GM19372 (cell line): ENCODE data around the gene GLI2.

Experiments used
- ATAC-seq: cut with Tn5 transposase; IDR thresholded peaks from one replicate; pipeline ENCODE4 v1.9.1; 2021; ENCODE audit warnings: mild to moderate bottlenecking, low read depth, moderate library complexity; ENCODE audit not compliant: unreplicated experiment

GLI2 gene

DNA sequence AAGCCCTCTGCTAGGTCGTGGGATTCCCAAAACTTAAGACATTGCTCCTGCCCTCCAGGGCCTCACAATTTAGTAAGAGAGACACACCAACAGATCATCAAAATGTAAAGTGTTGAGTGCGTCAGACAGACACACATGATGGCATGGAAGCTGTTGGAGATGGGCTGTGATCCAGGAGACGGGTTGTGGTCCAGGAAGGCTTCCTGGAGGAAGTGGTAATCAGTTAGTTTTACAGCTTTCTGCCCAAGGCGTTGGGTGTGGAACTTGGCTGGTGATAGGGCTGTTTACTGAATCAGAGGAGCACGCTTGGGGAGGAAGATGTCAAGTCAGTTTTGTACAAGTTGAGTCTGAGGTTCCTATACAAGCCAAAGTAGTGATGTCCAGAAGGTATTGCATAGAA is 24.0 kb upstream of the GLI2 start:
- ATAC-seq, result no peak

DNA sequence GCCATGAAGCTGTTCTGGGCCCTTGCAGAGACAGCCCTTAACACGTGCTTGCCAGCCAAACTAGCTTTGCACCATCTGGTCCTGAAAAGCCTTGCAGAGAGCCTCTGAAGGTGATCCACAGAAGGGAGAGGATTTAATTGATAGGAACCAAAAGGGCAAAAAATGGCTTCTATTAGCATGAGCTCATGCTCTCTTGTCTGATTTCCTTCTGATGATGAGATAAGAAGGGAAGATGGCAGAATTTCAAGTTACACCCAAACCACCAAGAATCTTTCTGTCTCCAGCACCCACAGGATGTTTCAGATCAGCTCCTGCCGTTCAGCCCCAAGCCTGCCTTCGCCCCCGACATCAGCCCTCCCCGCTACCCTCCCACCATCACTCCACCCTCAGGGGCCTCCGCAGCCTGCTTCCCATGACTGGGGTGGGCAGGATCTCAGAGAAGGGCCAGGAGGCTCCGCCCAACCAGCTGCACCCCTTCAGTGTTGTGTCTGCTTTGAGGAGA is 23.4 kb upstream of the GLI2 start:
- ATAC-seq, result no peak

DNA sequence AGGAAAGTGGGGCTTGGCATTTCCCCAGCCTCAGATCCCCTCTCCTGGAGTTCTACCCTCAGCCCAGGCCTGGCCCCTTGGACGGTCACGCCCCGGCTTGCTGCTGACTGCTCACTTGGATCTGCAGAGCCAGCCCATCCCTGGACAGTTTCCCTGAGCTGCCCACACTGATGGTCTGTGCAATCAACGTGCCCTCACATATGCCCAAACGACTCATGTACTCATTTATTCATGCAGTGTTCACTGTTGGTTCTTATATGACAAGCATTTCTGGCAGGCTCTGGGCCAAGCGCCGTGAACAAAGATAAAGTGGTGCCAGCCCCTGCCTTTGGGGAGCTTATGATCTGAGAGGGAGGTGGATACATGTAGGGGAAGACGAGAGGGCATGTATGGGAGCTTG is 20.3 kb upstream of the GLI2 start:
- no peak for ATAC-seq

DNA sequence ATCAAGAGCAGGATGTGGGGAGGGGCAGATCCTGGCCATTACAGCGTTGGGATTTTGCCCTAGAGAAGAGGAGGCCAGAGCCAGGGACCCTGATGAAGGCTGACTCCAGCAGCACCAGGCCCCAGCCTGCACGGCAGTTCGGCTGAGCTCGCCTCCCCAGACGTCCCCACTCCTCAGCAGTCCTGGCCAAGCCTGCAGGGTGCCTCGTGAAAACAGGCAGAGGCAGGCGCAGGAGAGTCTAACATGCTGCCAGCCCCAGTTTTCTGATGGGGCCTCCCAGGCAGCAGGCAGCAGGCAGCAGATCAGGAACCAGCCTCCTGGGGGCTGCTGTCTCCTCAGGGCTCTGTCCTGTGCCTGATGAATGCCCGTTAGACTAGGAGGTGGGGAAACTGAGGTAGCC is 19.7 kb upstream of the GLI2 start:
- ATAC-seq, result no peak

DNA sequence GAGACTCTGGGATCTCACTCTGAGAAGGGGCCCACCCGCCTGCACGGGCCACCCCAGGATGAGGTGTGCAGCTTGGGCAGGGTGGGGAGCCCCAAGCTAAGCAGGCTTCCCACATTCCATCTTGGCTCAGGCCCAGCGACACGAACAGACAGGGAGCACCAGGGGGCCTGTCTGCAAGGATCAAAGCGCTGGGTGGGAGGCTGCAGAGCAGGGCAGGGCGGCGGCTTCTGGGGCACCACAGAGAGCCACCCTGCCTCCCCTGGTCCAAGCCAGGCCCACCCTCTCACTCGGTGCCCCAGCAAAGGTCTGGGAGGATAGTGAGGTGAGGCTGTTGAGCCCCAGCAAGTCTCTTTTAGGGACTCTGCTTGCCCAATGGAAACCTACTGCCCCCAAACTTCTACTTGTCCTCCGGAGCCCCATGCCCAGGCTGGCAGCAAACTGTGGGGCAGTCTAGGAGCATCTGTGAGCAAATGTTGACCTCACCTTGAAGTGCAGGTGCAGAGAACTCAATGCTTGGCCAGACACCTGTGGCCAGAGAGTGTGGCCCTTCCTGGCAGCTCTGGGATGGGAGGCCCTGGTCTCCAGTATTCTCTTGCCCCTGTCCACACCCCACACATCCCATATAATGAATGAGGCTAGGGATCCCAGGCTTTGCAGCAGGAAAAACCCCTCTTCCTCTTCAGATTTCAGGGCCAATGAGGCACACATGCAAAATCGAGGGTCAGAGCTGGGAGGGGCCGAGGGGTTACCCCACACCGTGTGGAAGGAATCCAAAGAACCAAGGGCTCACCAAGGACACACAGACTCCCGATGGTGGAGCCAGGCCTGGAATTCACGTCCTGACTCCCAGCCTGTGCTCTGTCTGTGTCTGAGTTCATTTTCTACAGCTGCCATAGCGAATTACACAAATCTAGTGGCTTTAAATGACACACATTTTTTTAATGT is 18.8 kb upstream of the GLI2 start:
- ATAC-seq, result no peak

DNA sequence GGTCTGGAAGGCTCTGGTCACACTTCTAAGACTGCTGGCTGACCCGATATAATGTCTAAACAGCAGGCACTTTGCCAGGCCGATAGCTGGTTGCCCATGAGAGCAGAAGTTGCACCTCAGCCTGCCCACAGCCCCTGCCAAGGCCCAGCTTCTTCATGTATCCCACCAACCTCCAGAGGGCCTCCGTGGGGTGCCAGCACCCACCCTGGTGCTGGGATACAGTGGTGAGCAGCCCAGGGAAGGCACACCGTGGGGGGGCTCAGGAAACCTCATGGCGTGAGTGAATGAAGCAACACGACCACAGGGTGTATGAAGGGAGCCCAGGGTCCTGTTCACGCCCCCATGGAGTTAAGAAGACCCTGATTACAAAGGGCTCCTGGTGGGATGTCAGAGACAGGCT is 16.2 kb upstream of the GLI2 start:
- ATAC-seq, result no peak

DNA sequence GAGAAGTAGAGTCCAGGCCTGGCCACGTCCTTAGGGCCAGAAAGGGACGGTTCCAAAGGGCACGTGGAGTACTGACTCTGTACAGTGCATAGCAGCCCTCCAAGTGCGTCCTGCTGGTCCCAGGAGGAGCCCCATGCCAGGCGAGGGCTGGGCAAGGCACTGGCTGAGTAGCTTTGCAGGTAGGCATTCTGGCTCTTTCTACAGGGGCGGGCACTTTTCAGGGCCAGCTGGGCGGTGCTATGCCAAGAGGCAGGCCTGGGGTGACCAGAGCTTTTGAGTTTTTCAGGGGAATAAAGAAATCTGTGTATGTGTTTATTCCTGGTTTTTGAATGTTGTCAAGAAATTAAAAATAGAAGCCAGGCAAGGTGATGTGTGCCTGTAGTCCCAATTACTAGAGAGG is 15.4 kb upstream of the GLI2 start:
- ATAC-seq, result no peak

DNA sequence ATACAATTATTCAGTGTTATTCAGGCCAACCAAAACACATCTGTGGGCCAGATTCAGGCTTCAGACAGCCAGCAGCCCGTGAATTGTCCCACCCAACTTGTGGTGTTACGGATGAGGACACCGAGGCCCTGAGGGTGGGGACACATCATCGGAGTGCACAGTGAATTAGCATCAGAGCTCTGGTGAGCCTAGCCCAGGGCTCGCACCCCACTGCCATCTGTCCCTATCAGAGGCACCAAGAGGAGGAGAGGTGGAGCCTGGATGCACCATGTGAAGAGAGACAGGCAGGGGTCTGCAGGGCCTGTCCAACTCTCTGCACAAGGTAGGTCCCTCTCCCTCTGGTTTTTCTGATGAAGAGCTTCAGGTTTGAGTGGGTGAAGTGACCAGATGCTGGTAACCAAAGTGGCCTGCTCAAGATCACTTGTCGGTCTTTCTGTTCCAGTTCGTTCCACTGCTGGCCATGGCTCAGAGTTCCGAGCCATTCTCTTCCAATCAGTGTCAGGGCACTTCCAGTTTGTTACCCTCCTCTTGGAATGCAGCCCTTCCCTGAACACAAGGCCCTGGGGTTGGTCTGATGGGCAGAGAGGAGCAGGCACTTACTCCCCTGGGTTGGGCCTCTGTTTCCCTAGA is 14.8 kb upstream of the GLI2 start:
- ATAC-seq, result no peak

DNA sequence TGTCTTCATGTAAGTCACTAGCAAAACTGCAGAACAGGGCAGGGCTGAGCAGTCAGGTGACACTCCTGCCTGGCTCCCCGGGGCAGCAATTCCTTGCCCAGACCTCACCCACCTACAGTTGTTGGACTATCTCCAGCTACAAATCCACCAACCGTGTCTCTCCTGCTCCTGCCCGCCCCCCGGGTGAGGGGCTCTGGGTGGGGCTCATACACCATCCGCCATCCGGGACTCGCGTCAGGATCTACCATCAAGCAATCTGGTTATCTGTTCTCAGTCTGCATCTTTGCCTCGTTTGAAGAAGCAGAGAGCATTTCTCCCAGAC is 13.5 kb upstream of the GLI2 start:
- no peak for ATAC-seq

DNA sequence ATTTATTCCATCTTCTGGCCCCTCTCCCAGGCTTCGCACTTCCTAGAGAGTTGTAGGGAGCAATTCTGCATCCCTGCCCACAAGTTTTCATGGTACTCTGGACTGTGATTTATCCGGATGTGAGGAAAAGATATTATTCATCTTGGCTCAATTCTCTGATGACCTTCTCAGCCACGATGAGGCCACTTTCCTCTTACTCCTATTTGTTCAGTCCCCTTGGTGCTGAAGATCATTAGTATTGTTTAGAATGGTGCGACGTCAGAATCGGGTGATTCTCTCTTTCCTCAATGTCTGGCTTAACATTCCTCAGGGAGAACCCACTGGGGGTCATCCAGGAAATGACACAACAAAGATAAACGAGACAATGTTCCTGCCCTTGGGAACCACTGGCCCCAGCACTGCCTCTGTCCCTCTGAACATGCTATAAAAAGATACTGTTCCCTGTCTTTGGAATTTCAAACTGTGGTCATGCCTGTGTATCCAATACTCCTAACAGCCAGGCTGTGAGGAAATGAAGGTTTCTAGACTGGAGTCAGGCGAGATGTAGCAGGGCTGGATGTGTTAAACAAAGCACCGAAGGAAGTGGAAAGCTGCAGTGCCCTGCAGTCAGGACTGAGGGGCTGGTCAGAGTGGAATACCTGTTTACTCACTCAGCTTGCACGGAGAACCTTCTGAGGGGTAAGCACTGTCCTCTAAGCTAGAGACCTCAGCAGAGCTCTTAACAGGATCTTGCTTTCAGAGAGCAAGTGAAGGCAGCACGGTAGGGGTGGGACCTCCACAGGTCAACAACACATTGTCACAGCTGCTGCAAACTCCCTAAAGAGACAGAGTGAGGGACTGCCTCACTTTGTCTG is 12.9 kb upstream of the GLI2 start:
- ATAC-seq, result no peak

DNA sequence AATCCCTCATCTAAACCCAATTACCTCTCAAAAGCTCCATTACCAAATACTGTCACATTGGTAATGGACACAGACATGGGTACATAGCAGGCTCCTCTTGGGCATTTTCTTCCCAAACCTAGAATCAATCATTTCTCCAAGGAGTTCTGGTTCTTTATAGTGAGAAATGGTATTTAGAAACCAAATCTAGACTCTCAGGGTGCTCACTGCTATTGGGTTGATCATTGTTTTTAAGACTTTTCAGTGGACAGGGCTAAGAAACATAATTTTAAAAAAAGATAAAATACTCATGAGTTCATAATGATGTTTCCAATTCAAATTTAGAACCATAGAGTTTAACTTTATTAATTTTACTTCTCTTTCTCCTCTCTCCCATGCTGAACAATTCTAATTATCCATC is 9.4 kb upstream of the GLI2 start:
- ATAC-seq, result no peak

DNA sequence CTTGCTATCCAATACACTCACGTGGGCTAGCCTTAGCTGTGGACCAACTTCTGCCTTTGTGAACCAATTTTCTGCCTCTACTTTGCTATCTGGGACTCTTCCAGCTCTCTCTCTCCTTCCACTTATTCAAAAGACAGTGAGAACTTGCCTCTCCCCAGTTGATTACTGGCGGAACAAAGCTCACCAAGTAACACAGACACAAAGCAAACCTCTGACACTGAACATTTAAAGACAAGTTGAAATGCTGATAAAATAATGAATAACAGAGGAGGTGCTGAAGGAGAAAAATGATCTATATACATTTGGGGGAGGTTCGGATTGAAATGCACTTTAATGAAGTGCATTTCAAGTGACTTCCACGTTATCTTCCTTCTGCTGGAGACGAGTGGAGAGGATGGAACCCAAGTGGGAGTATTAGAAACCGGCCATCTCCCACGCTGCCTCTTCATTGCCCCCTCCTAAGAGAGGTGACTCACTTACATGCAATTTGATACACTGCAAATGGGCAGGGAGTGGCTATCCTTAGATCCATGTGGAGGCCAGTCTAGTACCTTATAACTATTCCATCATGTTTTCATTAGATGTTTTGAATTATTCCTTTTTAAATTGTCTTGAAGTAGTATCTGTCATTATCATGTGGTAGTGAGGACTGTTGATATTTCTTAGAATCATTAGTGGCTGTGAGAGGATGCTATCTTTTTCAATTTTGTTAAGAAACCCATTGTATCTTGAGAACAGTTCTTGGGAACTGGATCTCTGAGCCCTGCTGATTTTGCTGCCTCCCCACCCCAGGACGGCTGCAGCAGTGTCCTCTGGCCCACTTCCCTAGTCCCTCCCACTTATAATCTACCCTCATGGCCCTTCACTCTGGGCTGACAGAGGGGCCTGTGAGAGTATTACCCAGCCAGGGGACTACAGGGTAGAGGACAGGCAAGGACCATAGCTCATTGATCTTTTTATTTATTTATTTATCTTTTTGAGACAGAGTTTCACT is 6.0 kb upstream of the GLI2 start:
- ATAC-seq, result no peak

DNA sequence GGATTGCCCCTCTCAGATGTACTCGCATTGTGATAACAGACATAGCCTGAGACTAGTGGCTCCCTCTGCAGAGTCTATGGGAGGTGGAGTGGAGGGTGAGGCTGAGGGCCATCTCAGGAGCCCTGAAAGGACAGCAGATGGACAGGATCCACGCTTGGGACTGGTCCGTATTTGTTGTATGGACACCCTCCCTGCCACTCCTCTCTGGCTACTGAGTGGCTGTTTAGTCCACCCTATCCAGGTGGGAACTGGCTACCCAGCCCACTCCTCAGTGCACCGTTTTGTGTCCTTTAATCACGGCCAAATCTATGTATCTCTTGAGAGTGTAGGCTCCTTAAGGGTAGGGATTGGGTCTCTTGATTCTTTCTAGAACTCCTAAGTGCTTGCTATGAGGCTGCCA is 4.5 kb upstream of the GLI2 start:
- no peak for ATAC-seq

DNA sequence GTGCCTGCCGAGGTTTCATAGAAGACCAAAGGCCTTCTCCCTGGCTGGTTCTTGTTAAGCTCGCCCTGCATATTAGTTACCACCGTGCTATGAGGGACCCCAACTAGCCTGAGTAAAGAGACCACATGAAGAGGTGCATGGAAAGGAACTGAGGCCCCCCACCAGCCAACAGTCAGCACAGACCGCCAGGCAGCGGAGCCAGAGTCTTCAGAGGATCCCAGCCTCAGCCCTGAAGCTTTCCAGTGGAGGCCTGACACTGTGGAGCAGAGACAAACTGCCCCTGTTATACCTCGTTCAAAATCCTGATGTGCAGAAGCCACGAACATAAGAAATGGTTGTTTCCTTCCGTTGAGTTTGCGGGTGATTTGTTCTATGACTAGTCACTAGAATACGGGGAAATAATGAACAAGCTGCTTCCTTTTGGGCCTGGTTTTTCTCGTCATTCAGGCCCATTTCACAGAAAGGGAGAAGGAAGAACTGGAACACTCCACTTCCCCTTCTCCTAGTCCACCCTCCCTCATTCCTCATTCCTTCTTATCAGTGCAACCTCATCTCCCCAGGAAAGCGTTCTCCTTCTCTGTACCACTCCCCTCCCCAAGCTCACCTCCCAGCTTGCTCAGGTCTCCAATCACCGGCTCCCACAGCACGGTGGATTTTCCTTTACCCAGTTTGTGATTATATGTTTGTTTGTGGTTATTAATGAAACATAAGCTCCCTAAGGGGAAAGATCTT is 3.0 kb upstream of the GLI2 start:
- ATAC-seq, result no peak

DNA sequence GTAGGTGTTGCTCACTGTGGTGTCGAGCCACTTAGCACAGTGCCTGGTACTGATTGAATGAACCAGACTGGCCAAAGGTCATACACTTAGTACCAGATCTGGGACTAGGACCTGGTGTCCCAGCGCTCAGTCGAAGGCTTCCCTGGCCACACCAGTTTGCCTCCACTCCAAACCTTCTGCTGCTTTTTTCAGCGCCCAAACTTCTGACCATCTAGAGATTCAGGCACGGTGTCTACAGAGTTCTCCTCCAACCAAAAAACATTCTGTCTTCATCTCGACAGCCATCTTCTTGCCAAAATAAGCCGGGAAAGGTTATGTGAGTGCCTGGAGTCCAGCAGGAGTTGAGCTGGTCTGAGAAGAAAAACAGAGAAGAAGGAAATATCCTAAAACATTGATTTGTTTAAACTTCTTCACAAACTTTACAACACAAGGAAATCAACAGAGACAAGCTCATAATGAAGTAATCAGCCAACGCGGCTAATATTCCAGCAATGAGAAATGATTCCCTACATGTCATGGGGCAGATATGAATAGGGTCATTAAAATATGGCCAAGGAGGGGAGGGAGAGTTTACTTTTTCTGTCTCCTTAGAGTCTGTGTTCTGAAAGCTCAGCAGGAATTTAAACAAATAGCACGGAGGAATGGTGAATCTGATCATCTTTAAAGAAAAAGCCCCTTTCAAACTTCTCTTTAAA is 2.3 kb upstream of the GLI2 start:
- ATAC-seq, result no peak

DNA sequence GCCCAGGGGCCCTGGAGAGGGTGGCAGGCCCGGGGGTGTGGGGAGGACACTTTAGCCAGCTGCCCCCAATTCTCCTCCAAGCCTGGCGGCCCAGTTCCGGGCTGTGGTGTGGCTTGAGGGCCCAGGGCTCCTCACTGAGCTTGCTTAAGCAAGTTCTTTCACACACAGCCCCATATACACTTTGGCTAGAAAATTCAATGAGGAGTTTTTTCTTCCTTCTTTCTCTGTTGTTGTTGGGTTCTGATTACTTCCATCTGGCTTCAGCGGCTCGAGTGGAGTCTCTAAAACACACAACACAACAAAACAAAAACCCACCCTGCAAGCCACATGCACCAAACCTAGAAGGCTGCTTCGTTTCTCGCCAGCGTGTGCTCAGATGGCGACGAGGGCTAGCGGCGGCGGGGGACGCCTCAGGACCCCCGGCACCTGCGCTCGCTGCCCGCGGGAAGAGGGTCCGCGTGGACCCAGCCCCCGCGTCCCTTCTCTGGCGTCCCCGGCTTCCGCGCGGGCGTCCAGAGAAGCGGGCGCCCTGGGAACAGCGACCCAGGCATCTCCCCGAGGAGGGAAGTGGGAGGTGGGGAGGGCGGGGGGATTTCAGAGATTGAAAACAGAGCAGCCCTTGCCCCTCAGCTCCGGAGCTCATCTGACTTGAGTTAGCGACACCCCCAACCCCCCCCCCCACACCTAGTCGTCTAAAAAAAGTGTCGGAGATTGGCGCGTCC is 577 bp upstream of the GLI2 start:
- no peak for ATAC-seq

DNA sequence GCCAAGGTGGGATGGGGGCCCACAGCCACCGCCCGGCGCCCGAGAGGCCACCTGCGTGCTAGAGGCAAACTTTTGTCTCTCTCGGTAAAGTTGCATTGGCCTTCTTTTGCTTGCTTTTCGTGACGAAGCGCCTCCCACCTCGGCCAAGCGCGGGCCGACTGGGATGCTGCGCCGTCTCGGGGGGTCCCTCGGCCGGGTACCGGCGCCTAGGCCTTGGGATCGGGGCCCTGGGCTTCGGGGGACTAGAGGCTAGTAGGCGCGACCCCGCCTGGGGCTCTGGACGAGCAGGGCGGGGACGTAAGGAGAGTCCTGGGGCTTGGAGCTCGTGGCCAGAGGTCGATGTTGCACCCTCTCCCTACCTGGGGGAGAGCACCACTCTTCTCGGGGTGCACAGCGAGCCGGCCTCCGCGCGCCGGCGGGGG is 545 bp downstream of the GLI2 start:
- peak; percentile 30 for ATAC-seq
